ENCODE data around the gene ACTRT1.

Gene ACTRT1

GRCh38 chrX:128052303-128052702, at the start of gene ACTRT1:
Gene ACTRT1 (minus strand): TSS chrX:128052403. CDS start chrX:128052206, 197 bp downstream.
- no peak for DNase-seq

- no peak for DNase-seq
Observed at GRCh38 chrX:128078545-128078944, 26.3 kb upstream of the ACTRT1 start.

- no peak for DNase-seq
Observed at GRCh38 chrX:128057421-128057820, 5.2 kb upstream of the ACTRT1 start.

GRCh38 chrX:128051526-128051925, 677 bp downstream of the ACTRT1 start:
- no peak for DNase-seq

GRCh38 chrX:128035318-128035717, 16.9 kb downstream of the ACTRT1 start:
- no peak for DNase-seq

GRCh38 chrX:128021566-128021965, 30.6 kb downstream of the ACTRT1 start:
- DNase-seq, result no peak

- no peak for DNase-seq
Observed at GRCh38 chrX:128020701-128021100, 31.5 kb downstream of the ACTRT1 start.

GRCh38 chrX:128019218-128019617, 33.0 kb downstream of the ACTRT1 start:
- no peak for DNase-seq

- no peak for DNase-seq
Observed at GRCh38 chrX:128012015-128012414, 40.2 kb downstream of the ACTRT1 start.

GRCh38 chrX:128007882-128008281, 44.3 kb downstream of the ACTRT1 start:
- no peak for DNase-seq

Measured in MV-4-11 (cell line).